Stimulated activated CD4-positive, alpha-beta T cell treated with anti-CD3 and anti-CD28 coated beads, Interleukin-1b, Interleukin-23, amount 100 ng/mL, for 4 hours (primary cell): ENCODE data around the gene USP8.

Source experiments
- DNase-seq, 2 donors: peaks; one replicate each; pipeline ENCODE4 v3.0.0-alpha.2; 2020; ENCODE audit warnings: low read depth in 2 of 2

Gene USP8

GRCh38 chr15:50542887-50543210, 118.6 kb downstream of the USP8 start:
- no peak for DNase-seq

DNA sequence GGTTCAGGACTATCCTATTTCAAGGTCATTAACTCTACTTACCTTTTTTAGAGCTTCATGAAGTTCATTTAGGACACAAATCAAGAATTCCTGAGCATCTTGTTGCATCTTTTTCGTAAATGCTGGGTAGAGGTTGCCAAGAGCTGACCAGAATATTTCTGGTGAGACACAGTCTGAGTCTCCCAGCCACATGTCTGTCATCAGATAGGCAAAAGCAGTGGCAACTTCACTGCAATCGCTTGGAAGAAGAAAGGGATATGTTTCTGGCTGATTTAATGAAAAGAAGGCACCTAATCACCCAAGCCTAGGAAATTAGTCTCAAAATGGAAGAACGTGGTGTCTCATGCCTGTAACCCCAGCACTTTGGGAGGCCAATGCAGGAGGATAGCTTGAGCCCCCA, 119.4 kb downstream of the USP8 start:
- no peak for DNase-seq

- no peak for DNase-seq
These were observed 120.2 kb downstream of the USP8 start for GRCh38 chr15:50544368-50544767.

DNA sequence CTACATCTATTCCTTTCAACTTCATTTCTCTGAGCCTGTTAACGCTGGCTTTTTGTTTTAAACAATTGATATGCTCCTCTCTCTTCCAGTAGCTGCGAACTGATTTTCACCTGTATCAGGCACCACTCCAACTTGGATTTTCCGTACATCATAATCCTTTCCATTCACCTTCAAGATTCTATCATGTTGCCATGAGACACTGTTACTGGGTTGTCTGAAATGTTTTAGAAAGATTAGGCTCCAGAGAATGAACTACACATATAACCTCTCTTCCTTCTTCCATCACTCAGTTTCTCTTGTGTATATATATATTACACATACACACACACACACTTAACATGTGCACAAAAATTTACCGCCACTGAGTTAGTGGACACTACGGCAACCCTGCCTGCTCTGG, 122.4 kb downstream of the USP8 start, which contains the start of gene USP50:
TSS of gene USP50 (minus strand) at position 101 of the 400 bp plus-strand sequence. CDS start 141 bp downstream, outside the sequence.
- DNase-seq, result no peak

GRCh38 chr15:50549326-50549725, 125.1 kb downstream of the USP8 start:
- DNase-seq, result no peak

DNA sequence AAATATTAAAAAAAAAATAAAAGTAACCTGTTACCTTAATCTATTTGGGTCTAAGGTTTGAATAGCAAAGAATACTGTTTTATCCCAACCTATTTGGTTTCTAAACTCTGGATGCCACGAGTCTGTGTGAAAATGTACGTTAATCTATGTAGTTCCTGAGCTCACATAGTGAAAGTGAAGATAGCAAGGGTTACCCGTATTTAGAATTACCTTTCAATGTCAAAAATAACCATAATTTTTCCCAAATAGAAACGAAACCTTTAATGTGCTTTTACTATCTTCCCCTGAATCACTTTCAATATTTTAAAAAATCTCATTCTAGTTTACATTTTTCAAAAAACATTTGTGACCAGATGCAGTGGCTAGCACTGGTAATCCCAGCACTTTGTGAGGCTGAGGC, 128.0 kb downstream of the USP8 start:
- no peak for DNase-seq

GRCh38 chr15:50556642-50557371, 132.6 kb downstream of the USP8 start:
- DNase-seq, result no peak

- no peak for DNase-seq
These were observed 133.8 kb downstream of the USP8 start for GRCh38 chr15:50558012-50558411.

GRCh38 chr15:50562735-50563640, 138.8 kb downstream of the USP8 start:
- DNase-seq, result no peak

DNA sequence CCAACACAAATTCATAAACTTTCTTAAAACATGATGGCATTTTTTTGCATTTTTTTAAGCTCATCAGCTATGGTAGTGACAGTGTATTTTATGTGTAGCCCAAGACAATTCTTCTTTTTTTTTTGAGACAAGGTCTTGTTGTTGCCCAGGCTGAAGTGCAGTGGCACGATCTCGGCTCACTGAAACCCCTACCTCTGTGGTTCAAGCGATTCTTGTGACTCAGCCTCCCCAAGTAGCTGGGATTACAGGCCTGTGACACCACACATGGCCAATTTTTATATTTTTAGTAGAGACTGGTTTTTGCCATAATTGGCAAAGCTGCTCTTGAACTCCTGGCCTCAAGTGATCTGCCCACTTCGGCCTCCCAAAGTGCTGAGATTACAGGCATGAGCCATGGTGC, 139.6 kb downstream of the USP8 start:
- DNase-seq, result no peak
